ENCODE measurements around the gene NEDD9.

The NEDD9 gene

GRCh38 chr6:11192167-11192566 is 40.3 kb downstream of the NEDD9 start:
- TF ChIP-seq EZH2phosphoT487 (conservative IDR thresholded peaks at IDR 0.05; ENCODE audit: low read length) = no peak
- H4K20me1 ChIP-seq (ENCODE audit: low read depth, low read length) = no peaks in the 10 kb centered on the region
- no peak overlapping the region for H3K27ac ChIP-seq (ENCODE audit: low read depth, low read length)
- no peaks in the 10 kb centered on the region for H3K9me2 ChIP-seq (replicated peaks; ENCODE audit: insufficient read depth, low read length)
- no peak overlapping the region for H3K9ac ChIP-seq (ENCODE audit: low read length)
- H3K36me3 ChIP-seq (ENCODE audit: low read length) = peaks cover 30% of the 10 kb centered on the region
- H3K27me3 ChIP-seq (ENCODE audit: low read length) = no peaks in the 10 kb centered on the region
- no peaks in the 10 kb centered on the region for H3F3A ChIP-seq (ENCODE audit: insufficient read depth)
- no peaks in the 10 kb centered on the region for H3K9me3 ChIP-seq (ENCODE audit: insufficient read depth, low read length)
- no peak overlapping the region for H2AFZ ChIP-seq (ENCODE audit: low read depth, low read length, severe bottlenecking)
- H3K4me2 ChIP-seq (ENCODE audit: low read depth, low read length, poor library complexity, severe bottlenecking) = no peak overlapping the region
- H3K79me2 ChIP-seq (ENCODE audit: insufficient read depth, low read length) = no peaks in the 10 kb centered on the region
- no peak overlapping the region for H3K4me3 ChIP-seq (ENCODE audit: insufficient read depth, low read length, poor library complexity, severe bottlenecking)

- Histone ChIP-seq H2AFZ (ENCODE audit: low read depth, low read length, severe bottlenecking) (no peak overlapping the region), H3K79me2 (ENCODE audit: insufficient read depth, low read length) (no peaks in the 10 kb centered on the region), H3K27ac (ENCODE audit: low read depth, low read length) (no peak overlapping the region), H3K9me2 (replicated peaks; ENCODE audit: insufficient read depth, low read length) (no peaks in the 10 kb centered on the region), H3K9me3 (ENCODE audit: insufficient read depth, low read length) (no peaks in the 10 kb centered on the region), H3K4me2 (ENCODE audit: low read depth, low read length, poor library complexity, severe bottlenecking) (no peak overlapping the region), H3K4me3 (ENCODE audit: insufficient read depth, low read length, poor library complexity, severe bottlenecking) (no peak overlapping the region), H3K36me3 (ENCODE audit: low read length) (peaks cover 38% of the 10 kb centered on the region), H3K27me3 (ENCODE audit: low read length) (no peaks in the 10 kb centered on the region), H3F3A (ENCODE audit: insufficient read depth) (no peaks in the 10 kb centered on the region), H4K20me1 (ENCODE audit: low read depth, low read length) (no peaks in the 10 kb centered on the region), H3K9ac (ENCODE audit: low read length) (no peak overlapping the region)
- TF ChIP-seq CTCF (IDR thresholded peaks at IDR 0.05; ENCODE audit: insufficient read depth, low read length, poor library complexity, severe bottlenecking) = no peak
- no peak for TF ChIP-seq EZH2phosphoT487 (conservative IDR thresholded peaks at IDR 0.05; ENCODE audit: low read length)
Observed at GRCh38 chr6:11190625-11191245, 41.7 kb downstream of the NEDD9 start.

GRCh38 chr6:11189865-11190624 is 42.4 kb downstream of the NEDD9 start:
- H3F3A ChIP-seq (ENCODE audit: insufficient read depth) = no peaks in the 10 kb centered on the region
- no peaks in the 10 kb centered on the region for H3K27me3 ChIP-seq (ENCODE audit: low read length)
- no peak overlapping the region for H3K4me3 ChIP-seq (ENCODE audit: insufficient read depth, low read length, poor library complexity, severe bottlenecking)
- H2AFZ ChIP-seq (ENCODE audit: low read depth, low read length, severe bottlenecking) = no peak overlapping the region
- peaks cover 45% of the 10 kb centered on the region for H3K36me3 ChIP-seq (ENCODE audit: low read length)
- H3K9me2 ChIP-seq (replicated peaks; ENCODE audit: insufficient read depth, low read length) = no peaks in the 10 kb centered on the region
- no peaks in the 10 kb centered on the region for H4K20me1 ChIP-seq (ENCODE audit: low read depth, low read length)
- H3K9me3 ChIP-seq (ENCODE audit: insufficient read depth, low read length) = no peaks in the 10 kb centered on the region
- H3K4me2 ChIP-seq (ENCODE audit: low read depth, low read length, poor library complexity, severe bottlenecking) = no peak overlapping the region
- no peak overlapping the region for H3K9ac ChIP-seq (ENCODE audit: low read length)
- H3K27ac ChIP-seq (ENCODE audit: low read depth, low read length) = no peak overlapping the region
- no peak for TF ChIP-seq CTCF (IDR thresholded peaks at IDR 0.05; ENCODE audit: insufficient read depth, low read length, poor library complexity, severe bottlenecking)
- no peak for TF ChIP-seq EZH2phosphoT487 (conservative IDR thresholded peaks at IDR 0.05; ENCODE audit: low read length)
- H3K79me2 ChIP-seq (ENCODE audit: insufficient read depth, low read length) = no peaks in the 10 kb centered on the region

Measured in SU-DHL-6 (cell line).